Prostate gland (tissue), 2 donors: ENCODE results near the gene FXR1. TPM values are rescaled to one million over a fixed set of nuclear protein-coding genes. Genes with fewer than 3 reads are reported as not detected.
"Not testable (repeated sequence)": the region's sequence is repeated elsewhere in the genome, so short reads cannot be mapped to it uniquely, and the experiment has no call there.

Source experiments
- DNase-seq: peaks from one replicate; pipeline ENCODE4 v3.0.0-alpha.2; 2019; ENCODE audit warnings: low spot score
- H3K27ac ChIP-seq, 2 donors: fragments of 200-600 bp; sonication (generic); 2 replicates each; pipeline ENCODE4 v1.5.1; 2017 to 2019
- H3K27me3 ChIP-seq: fragments of 200-600 bp; sonication (generic); replicated peaks from 2 replicates; pipeline ENCODE4 v1.5.1; 2019; ENCODE audit not compliant: insufficient read depth
- H3K36me3 ChIP-seq, 2 donors: fragments of 200-600 bp; sonication (generic); 1 replicate in 1 of 2; 2 replicates in 1 of 2; pipeline versions ENCODE4 v1.5.1 to v1.8.1; 2017 to 2019
- H3K4me1 ChIP-seq: fragments of 200-600 bp; sonication (generic); replicated peaks from 2 replicates; pipeline ENCODE4 v1.5.1; 2019
- H3K4me3 ChIP-seq, 2 donors: fragments of 200-600 bp; sonication (generic); 2 replicates each; pipeline ENCODE4 v1.5.1; 2017 to 2019
- H3K9me3 ChIP-seq: fragments of 200-600 bp; sonication (generic); 2 replicates; pipeline ENCODE4 v1.5.1; 2017
- CTCF ChIP-seq, 4 experiments: fragments of 200-600 bp in 2 of 4; fragments of 450-650 bp in 2 of 4; sonication (generic) in 2 of 4; IDR thresholded peaks; 1 replicate in 3 of 4; 2 replicates in 1 of 4; pipeline ENCODE4 v1.5.1; 2016 to 2019; ENCODE audit warnings: antibody characterized with exemption in 4 of 4, mild to moderate bottlenecking in 2 of 4, moderate library complexity in 2 of 4
- POLR2A ChIP-seq: fragments of 450-650 bp; IDR thresholded peaks from one replicate; pipeline ENCODE4 v1.6.1; 2016; ENCODE audit warnings: antibody characterized with exemption, mild to moderate bottlenecking
- POLR2AphosphoS5 ChIP-seq: sonication (generic); formaldehyde crosslinking; IDR thresholded peaks from one replicate; pipeline ENCODE4 v1.6.1; 2017; ENCODE audit warnings: antibody characterized with exemption
- WGBS: methylation state at CpG from one replicate; pipeline ENCODE4 v1.1.5; 2018; 5-methylcytosine and 5-hydroxymethylcytosine counted together
- intact Hi-C: fragments of 100-400 bp; cut with DNase I; formaldehyde crosslinking; loops from one replicate; pipeline ENCODE4 v1.14.2; 2022
- total RNA-seq, 2 donors: library from RNA; depleted of rRNA; stranded (reverse); fragments of >200 nt; gene quantifications; one replicate each; pipeline ENCODE4 v1.1.0, GENCODE V29; 2016

FXR1 gene
- total RNA-seq, 2 donors from 2014 or later, result 80.2 to 114 TPM

- no peak for DNase-seq
- peak overlapping the region in 1 of 2 donors; percentile 76 for H3K4me3 ChIP-seq
- H3K4me1 ChIP-seq, result no peaks in the 10 kb centered on the region
- no peaks in the 10 kb centered on the region for H3K36me3 ChIP-seq
- TF ChIP-seq POLR2A (no peak), CTCF (IDR thresholded peaks at IDR 0.05) (no peak), POLR2AphosphoS5 (no peak)
- H3K27me3 ChIP-seq, result no peaks in the 10 kb centered on the region
- WGBS, result 28% methylated on average over 2 of the region's 2 CpGs
- H3K9me3 ChIP-seq, result no peaks in the 10 kb centered on the region
- no peak overlapping the region for H3K27ac ChIP-seq
- intact Hi-C loops, result no loop called here
These were observed 78.0 kb downstream of the FXR1 start for GRCh38 chr3:180990505-180990904.

- no peak for DNase-seq
- intact Hi-C loops, result no loop called here
- H3K4me3 ChIP-seq, result no peak overlapping the region
- H3K27me3 ChIP-seq, result no peaks in the 10 kb centered on the region
- H3K36me3 ChIP-seq, result no peaks in the 10 kb centered on the region
- H3K27ac ChIP-seq, result no peak overlapping the region
- WGBS, result 90% methylated on average over 2 of the region's 2 CpGs
- TF ChIP-seq POLR2A (no peak), CTCF (IDR thresholded peaks at IDR 0.05) (no peak), POLR2AphosphoS5 (no peak)
- no peaks in the 10 kb centered on the region for H3K4me1 ChIP-seq
- H3K9me3 ChIP-seq, result no peaks in the 10 kb centered on the region
These were observed 84.0 kb downstream of the FXR1 start for GRCh38 chr3:180996415-180996932.

- H3K9me3 ChIP-seq, H3K36me3 ChIP-seq, H3K4me3 ChIP-seq, DNase-seq, H3K27ac ChIP-seq, H3K4me1 ChIP-seq, intact Hi-C loops, H3K27me3 ChIP-seq: not testable (repeated sequence)
- 91% methylated on average over 4 of the region's 4 CpGs for WGBS
These were observed 89.9 kb downstream of the FXR1 start for GRCh38 chr3:181002331-181002730.

- H3K27me3 ChIP-seq, H3K9me3 ChIP-seq, H3K4me3 ChIP-seq, DNase-seq, intact Hi-C loops, H3K27ac ChIP-seq, H3K4me1 ChIP-seq, H3K36me3 ChIP-seq: not testable (repeated sequence)
- 62% methylated on average over 2 of the region's 2 CpGs for WGBS
These were observed 91.0 kb downstream of the FXR1 start for GRCh38 chr3:181003469-181003868.

- DNase-seq, result no peak
- Histone ChIP-seq H3K36me3 (no peaks in the 10 kb centered on the region), H3K27ac (no peak overlapping the region), H3K4me1 (no peaks in the 10 kb centered on the region), H3K27me3 (no peaks in the 10 kb centered on the region), H3K4me3 (no peak overlapping the region), H3K9me3 (no peaks in the 10 kb centered on the region)
- 87% methylated on average over 7 of the region's 7 CpGs for WGBS
- intact Hi-C loops, result no loop called here
- TF ChIP-seq POLR2A (no peak), CTCF (IDR thresholded peaks at IDR 0.05) (no peak), POLR2AphosphoS5 (no peak)
These were observed 94.1 kb downstream of the FXR1 start for GRCh38 chr3:181006541-181006940.

- Histone ChIP-seq H3K4me3 (no peak overlapping the region), H3K9me3 (no peaks in the 10 kb centered on the region), H3K27me3 (no peaks in the 10 kb centered on the region), H3K27ac (no peak overlapping the region), H3K36me3 (no peaks in the 10 kb centered on the region), H3K4me1 (no peaks in the 10 kb centered on the region)
- intact Hi-C loops, result no loop called here
- 93% methylated on average over 3 of the region's 3 CpGs for WGBS
- no peak for TF ChIP-seq POLR2A
- no peak for TF ChIP-seq CTCF (IDR thresholded peaks at IDR 0.05)
- no peak for TF ChIP-seq POLR2AphosphoS5
- no peak for DNase-seq
These were observed 94.8 kb downstream of the FXR1 start for GRCh38 chr3:181007262-181007661.
